GM21390 (cell line): ENCODE results near the gene DPYSL4.
"Not testable (repeated sequence)": the region's sequence is repeated elsewhere in the genome, so short reads cannot be mapped to it uniquely, and the experiment has no call there.

Source experiments
- ATAC-seq: cut with Tn5 transposase; IDR thresholded peaks from one replicate; pipeline ENCODE4 v1.9.1; 2021; ENCODE audit not compliant: unreplicated experiment

Gene DPYSL4

DNA sequence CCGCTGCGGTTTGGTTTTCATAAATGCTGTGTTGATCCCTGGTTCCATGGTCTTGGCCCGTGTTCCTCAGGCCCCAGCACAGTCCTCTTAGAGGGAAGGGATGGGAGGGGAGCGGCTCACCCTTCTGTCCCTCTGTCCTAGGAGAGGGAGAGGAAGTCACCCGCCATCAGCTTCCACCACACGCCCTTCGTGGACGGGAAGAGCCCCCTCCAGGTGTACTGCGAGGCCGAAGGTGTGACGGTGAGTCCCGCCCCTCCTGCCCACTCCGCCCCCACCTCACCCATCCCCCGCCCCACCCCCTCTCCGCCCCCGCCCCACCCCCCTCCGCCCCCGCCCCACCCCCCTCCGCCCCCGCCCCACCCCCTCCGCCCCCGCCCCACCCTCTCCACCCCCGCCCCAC lies 37.5 kb upstream of the DPYSL4 start:
- ATAC-seq: no peak

DNA sequence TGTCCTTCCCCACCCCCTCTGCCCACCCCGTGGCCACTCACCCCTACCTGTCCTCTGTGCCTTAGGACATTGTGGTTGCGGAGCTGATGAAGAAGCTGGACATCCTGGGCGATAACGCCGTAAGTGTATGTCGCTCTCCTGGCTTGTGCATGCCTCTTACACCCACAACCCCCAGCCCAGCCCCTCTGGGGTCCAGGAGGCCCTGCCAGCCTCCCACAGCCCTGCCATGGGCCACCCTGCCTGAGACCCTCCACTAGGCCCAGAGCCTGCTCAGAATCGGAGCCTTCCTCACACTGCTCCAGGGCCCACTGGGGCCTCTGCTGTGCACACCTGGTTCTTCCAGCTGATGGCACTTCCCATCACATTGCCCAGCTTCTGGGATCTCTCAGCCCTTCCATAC lies 36.8 kb upstream of the DPYSL4 start:
- no peak for ATAC-seq

- ATAC-seq: no peak
Observed at GRCh38 chr10:132150777-132151176, 36.0 kb upstream of the DPYSL4 start.

DNA sequence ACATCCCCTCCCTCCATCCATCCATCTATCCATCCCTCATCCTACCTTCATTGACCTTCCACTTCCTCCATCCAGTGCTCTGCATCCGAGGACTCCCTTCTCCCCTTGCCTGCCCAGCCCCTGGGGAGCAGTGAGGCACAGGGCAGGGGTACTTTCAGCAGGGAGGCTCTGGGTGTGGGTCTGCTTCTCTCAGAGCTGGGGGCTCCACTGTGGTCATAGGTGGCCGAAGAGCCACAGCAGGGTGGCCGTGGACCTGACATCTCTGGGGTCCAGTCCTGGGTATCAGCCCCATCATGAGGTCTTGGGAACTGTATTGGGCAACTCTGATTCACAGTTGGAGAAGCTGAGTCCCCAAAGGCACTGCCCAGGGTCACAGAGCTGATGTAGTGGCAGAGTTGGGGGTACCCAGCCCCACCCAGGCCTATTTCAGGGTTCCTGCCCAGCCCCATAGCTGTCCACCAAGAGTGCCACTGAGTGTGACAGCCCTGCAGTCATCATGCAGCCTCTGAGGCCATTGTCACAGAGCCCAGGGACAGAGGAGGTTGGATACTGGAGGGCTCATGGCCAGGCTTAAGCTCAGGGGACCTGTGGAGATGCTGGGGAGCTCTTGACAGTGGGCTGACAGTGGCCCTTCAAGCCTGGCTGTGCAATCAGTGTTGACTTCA lies 35.3 kb upstream of the DPYSL4 start:
- no peak for ATAC-seq

DNA sequence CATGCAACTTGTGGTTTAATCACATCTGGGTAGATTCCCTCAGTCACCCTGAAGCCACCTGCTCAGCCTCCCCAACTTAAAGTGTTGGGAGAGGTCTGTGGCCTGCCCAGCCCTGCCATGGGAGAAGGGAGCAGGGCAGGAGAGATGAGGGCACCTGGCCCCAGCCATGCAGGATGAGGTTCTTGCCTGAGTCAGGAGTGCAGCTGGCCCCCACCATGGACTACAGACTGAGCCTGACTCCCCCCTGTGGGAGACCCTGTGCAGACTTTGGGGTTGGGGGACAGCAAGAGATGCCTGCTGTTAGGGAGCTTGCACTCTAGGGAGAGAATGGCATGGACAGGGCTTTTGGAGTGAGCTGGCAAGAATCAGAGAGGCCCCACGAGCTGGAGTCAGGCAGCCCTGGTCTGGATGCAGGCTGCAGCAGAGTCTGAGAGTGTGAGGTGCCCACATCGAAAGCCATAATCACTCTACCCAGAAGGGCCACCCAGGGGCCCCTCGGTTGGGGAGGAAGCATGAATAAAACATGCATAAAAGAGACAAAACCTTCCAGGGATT lies 34.7 kb upstream of the DPYSL4 start:
- no peak for ATAC-seq

DNA sequence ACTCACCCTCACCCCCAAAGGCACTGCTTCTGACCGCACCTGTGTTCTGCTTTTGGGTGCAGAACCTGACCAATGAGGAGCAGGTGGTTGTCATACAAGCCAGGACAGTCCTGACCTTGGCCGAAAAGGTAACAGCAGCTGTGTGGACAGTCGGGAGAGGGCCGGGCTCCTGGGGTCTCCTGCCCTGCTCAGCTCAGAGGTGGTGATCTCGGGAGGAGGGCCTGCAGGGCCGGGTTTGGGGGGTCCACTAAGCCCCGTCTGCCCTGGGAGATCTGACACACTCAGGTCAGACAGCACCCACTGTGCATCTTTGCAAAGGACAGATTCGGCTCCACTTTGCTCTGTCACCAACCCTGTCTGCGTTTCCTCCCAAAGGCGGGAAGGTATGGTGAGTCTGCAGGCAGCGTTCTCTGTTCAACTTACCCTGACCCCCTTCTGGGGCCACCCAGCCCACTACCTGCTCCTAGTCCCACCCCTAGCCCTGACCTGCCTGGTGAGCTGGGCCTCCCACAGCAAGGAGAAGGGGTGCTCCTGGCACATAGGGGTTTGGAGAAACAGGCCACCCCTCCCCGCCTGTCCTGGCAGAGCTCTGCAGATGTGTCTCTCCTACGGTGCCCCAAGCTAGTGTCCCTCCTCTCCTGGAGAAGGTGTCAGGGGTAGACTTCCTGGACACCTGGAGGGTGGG lies 33.7 kb upstream of the DPYSL4 start:
- no peak for ATAC-seq

GRCh38 chr10:132153616-132154217 lies 33.0 kb upstream of the DPYSL4 start:
- no peak for ATAC-seq

- ATAC-seq: no peak
Observed at GRCh38 chr10:132154440-132154839, 32.3 kb upstream of the DPYSL4 start.

- ATAC-seq: no peak
Observed at GRCh38 chr10:132154931-132155330, 31.8 kb upstream of the DPYSL4 start.

GRCh38 chr10:132155723-132156381 lies 30.9 kb upstream of the DPYSL4 start:
- ATAC-seq: no peak

GRCh38 chr10:132156382-132156781 lies 30.4 kb upstream of the DPYSL4 start:
- no peak for ATAC-seq

DNA sequence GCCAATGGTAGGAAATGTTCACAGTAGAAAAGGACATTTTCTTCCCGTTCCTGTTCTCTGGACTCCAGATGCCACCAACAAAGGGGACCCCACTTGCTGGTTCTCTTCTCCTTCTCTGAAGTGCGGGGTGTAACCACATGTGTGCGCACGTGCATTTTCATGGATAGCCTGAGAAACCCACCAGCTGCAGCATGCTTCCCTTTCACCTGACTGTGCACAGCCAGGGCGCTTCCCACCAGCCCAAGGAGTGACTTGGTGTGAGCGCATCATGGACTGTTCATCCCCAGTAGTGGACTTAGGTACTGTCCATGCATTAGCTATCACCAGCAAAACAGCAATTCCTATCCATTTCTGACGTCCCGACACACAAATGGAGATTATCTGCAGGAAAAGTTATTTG lies 29.6 kb upstream of the DPYSL4 start:
- no peak for ATAC-seq

DNA sequence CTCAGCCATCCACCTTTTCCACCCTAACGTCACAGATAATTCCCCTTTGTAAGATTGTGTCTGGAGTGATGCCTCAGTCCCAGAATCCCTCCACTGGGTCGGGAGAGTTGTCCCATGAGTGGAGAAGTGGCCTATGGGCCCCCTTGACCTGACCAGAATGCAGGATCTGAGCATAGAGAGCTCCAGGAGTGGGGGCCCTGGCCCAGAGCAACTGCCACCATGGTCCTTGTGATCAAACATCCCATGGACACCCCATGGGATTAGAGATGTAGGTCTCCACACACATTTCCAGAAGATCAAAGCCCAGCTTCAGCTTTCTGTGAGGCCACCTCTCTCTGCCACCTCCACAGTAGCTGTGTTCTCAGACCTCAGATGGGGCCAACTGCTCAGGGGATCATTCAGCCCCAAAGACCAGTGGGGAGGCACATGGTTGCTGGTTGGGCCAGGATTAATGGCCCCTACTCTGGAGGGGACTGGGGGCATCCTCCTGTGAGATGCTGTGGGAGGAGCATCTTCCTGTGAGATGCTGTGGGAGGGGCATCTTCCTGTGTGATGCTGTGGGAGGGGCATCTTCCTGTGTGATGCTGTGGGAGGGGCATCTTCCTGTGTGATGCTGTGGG lies 28.5 kb upstream of the DPYSL4 start:
- no peak for ATAC-seq

GRCh38 chr10:132158823-132159222 lies 27.9 kb upstream of the DPYSL4 start:
- no peak for ATAC-seq

GRCh38 chr10:132159302-132160230 lies 27.2 kb upstream of the DPYSL4 start:
- ATAC-seq: not testable (repeated sequence)

- not testable (repeated sequence) for ATAC-seq
Observed at GRCh38 chr10:132160231-132160630, 26.5 kb upstream of the DPYSL4 start.

DNA sequence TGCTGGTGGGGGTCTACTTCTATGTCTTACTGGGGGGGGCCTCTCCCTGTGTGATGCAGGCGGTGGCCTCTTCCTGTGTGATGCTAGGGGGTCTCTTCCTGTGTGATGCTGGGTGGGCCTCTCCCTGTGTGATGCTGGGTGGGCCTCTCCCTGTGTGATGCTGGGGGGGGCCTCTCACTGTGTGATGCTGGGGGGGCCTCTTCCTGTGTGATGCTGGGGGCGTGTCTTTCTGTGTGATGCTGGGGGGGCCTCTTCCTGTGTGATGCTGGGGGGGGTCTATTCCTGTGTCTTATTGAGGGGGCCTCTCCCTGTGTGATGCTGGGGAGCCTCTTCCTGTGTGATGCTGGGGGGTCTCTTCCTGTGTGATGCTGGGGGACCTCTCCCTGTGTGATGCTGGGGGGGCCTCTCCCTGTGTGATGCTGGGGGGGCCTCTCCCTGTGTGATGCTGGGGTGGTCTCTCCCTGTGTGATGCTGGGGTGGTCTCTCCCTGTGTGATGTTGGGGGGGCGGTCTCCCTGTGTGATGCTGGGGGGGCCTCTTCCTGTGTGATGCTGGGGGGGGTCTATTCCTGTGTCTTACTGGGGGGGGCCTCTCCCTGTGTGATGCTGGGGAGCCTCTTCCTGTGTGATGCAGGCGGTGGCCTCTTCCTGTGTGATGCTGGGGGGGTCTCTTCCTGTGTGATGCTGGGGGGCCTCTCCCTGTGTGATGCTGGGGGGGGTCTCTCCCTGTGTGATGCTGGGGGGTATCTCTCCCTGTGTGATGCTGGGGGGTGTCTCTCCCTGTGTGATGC lies 25.7 kb upstream of the DPYSL4 start:
- ATAC-seq: not testable (repeated sequence)

- peak; percentile 62 for ATAC-seq
Observed at GRCh38 chr10:132162021-132162531, 24.7 kb upstream of the DPYSL4 start.
